Prostate gland (tissue), 2 donors: Measurements from ENCODE around the gene AK4.
"Not testable (repeated sequence)": the region's sequence is repeated elsewhere in the genome, so short reads cannot be mapped to it uniquely, and the experiment has no call there.

Experiments
- CTCF ChIP-seq, 4 experiments: fragments of 200-600 bp in 2 of 4; fragments of 450-650 bp in 2 of 4; sonication (generic) in 2 of 4; IDR thresholded peaks; 1 replicate in 3 of 4; 2 replicates in 1 of 4; pipeline ENCODE4 v1.5.1; 2016 to 2019; ENCODE audit warnings: antibody characterized with exemption in 4 of 4, mild to moderate bottlenecking in 2 of 4, moderate library complexity in 2 of 4
- POLR2A ChIP-seq: fragments of 450-650 bp; IDR thresholded peaks from one replicate; pipeline ENCODE4 v1.6.1; 2016; ENCODE audit warnings: antibody characterized with exemption, mild to moderate bottlenecking
- POLR2AphosphoS5 ChIP-seq: sonication (generic); formaldehyde crosslinking; IDR thresholded peaks from one replicate; pipeline ENCODE4 v1.6.1; 2017; ENCODE audit warnings: antibody characterized with exemption

DNA sequence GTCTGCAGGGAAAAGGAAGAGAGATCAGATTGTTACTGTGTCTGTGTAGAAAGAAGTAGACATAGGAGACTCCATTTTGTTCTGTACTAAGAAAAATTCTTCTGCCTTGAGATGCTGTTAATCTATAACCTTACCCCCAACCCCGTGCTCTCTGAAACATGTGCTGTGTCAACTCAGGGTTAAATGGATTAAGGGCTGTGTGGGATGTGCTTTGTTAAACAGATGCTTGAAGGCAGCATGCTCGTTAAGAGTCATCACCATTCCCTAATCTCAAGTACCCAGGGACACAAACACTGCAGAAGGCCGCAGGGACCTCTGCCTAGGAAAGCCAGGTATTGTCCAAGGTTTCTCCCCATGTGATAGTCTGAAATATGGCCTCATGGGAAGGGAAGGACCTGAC, 8.2 kb upstream of the AK4 start:
- TF ChIP-seq CTCF (IDR thresholded peaks at IDR 0.05); POLR2A; POLR2AphosphoS5: not testable (repeated sequence)
